COR-L47 (cell line): Measurements from ENCODE around the gene EIF4E1B.
"Not testable (repeated sequence)": the region's sequence is repeated elsewhere in the genome, so short reads cannot be mapped to it uniquely, and the experiment has no call there.

Experiments used
- DNase-seq: peaks from one replicate; lab custom pipeline; 2025; lab: John Stamatoyannopoulos, UW

The EIF4E1B gene, protein sequence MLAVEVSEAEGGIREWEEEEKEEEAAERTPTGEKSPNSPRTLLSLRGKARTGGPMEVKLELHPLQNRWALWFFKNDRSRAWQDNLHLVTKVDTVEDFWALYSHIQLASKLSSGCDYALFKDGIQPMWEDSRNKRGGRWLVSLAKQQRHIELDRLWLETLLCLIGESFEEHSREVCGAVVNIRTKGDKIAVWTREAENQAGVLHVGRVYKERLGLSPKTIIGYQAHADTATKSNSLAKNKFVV

GRCh38 chr5:176629853-176630680, at the start of gene EIF4E1B, which contains the start of gene SNCB:
TSS of gene EIF4E1B (plus strand) at chr5:176630675. CDS start at chr5:176642788, 12,113 bp downstream.
TSS of gene SNCB (minus strand) at chr5:176630534. CDS start at chr5:176629654, 880 bp downstream.
- DNase-seq: peak; percentile 80

DNA sequence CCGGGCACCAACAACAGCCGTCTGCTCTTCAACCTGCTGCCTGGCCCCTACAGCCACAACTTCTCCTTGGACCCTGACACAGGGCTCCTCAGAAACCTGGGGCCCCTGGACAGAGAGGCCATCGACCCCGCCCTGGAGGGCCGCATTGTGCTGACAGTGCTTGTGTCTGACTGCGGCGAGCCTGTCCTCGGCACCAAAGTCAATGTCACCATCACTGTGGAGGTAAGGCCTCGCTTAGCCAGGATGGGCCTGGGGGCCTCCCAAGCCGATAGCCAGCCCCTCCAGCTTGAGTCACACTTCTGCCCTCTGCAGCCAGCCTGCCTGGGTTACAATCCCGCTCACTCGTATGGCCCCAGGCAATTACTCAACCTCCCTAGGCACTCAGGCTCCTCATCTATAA, 49.1 kb upstream of the EIF4E1B start:
- DNase-seq: no peak

DNA sequence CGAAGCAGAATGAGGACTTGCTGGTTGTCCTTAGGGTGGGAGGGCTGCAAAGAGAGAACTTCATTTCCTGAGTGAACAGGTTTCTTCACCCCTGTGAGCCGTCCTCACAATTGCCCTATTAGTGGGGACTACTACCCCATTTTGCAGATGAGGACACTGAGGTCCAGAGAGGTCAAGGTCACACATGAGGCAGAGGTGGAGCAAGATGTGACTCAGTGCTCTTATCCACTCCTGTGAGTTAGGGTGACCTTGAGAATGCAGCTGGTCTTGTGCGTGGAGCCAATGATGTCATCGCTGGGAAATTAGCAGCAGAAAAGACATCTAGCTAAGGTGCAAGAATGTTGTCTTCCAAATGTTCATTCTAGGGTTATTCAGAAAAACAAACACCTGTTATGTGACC, 47.4 kb upstream of the EIF4E1B start:
- DNase-seq: no peak

DNA sequence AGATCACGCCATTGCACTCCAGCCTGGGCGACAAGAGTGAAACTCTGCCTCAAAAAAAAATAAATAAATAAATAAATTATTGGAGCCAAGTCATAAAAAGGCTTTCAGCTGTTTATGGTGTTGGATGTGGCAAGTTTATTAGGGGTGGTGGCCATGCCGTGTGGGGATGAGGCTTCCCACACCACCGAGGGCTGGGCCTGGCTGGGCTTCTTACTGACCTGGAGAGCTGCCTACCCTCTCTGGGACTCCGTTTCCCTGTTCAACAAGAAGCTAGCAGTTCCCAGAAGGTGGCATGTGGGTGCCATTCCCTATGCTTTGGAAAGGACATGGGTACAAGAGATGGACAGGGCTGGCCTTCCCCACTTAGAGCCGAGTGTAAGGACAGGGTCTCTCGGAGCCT, 43.1 kb upstream of the EIF4E1B start:
- DNase-seq: no peak

DNA sequence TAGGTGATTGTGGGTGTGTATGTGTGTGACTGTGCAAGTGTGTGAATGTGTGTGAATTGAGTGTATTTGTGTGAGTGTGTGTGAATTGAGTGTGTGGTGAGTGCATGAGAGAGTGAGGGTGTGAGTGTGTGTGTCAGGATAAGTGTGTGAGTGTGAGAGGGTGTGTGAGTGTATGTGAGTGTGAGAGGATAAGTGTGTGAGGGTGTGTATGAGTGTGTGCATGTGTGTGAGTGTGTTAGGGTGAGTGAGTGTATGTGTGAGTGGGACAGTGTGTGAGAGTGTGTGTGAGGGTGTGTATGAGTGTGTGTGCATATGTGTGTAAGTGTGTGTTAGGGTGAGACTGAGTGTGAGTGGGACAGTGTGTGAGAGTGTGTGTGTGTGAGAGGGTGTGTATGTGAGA, 42.2 kb upstream of the EIF4E1B start:
- no peak for DNase-seq

- DNase-seq: no peak
Observed at GRCh38 chr5:176589039-176589769, 41.3 kb upstream of the EIF4E1B start.

GRCh38 chr5:176590035-176590717, 40.3 kb upstream of the EIF4E1B start:
- DNase-seq: no peak

DNA sequence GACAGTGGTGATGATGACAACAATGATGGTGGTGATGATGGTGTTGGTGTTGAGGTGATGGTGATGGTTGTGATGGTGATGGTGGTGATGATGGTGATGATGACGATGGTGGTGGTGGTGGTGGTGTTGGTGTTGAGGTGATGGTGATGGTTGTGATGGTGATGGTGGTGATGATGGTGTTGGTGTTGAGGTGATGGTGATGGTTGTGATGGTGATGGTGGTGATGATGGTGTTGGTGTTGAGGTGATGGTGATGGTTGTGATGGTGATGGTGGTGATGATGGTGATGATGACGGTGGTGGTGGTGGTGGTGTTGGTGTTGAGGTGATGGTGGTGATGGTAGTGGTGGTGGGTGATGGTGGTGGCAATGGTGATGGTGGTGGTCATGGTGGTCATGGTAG, 38.8 kb upstream of the EIF4E1B start:
- not testable (repeated sequence) for DNase-seq

GRCh38 chr5:176592573-176592972, 37.9 kb upstream of the EIF4E1B start:
- DNase-seq: no peak

DNA sequence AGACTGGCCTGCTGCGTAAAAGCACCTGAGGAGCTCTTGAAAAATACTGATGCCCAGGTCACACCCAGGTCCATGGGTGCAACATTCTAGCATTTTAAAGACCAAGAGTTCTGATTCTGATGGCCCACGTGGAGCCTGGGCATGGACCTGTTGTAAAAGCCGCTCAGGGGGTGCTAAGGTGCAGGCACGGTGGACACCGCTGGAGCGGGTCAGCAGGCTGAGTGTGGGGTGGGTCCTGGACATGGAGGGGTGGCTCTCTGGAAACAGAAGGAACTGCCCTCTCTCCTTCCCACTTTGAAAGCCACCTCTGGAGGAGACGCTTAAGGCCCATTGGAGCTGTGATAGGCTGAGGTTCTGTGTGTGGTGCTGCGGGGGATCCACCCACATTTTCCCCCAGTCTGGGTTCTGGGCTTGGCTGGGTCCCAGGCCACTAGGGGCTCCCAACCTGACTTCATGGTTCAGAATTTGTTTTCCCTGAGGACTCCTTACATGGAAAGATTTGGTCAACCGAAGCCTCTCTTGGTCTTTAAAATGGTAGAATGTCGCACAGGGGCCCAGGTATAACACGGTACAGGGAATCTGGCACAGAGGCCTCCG, 37.1 kb upstream of the EIF4E1B start:
- no peak for DNase-seq

DNA sequence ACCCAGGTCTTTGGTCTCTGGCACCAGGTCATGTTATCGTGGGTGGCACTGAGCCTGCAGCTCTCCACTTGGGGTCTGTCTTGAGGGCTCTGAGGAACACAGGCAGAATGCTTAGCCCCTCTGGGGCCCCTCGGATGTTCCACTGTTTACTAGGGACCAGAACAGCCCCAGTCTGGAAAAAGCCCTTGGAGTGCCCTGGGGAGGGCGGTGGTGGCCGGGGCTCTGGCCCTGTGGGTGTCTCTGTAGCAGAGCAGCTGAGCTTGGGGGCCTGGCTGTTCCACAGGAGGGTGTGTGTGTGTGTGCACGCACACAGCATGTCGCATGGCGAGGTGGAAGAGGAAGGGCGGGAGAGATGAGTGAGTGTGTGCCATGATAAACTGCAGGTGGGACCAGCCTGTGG, 35.9 kb upstream of the EIF4E1B start:
- DNase-seq: no peak

DNA sequence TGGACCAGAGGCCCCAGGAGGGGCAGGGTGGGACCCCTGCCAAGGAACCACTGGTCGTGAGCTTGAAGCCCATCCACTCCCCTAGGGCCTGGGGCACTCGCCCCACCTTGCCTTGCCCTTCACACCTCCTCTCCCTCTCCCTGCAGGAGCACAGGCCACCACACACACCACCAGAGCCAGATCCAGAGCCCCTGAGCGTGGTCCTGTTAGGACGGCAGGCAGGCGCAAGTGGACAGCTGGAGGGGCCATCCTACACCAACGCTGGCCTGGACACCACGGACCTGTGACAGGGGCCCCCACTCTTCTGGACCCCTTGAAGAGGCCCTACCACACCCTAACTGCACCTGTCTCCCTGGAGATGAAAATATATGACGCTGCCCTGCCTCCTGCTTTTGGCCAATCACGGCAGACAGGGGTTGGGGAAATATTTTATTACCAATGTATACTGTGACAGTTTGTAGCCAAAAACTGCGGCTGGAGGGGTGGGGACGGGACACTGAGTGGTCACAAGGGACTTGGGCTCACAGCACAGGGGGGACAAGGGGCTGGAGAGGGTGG, 35.0 kb upstream of the EIF4E1B start:
- no peak for DNase-seq

- DNase-seq: no peak
Observed at GRCh38 chr5:176596069-176596644, 34.3 kb upstream of the EIF4E1B start.

GRCh38 chr5:176596689-176597416, 33.6 kb upstream of the EIF4E1B start:
- no peak for DNase-seq

DNA sequence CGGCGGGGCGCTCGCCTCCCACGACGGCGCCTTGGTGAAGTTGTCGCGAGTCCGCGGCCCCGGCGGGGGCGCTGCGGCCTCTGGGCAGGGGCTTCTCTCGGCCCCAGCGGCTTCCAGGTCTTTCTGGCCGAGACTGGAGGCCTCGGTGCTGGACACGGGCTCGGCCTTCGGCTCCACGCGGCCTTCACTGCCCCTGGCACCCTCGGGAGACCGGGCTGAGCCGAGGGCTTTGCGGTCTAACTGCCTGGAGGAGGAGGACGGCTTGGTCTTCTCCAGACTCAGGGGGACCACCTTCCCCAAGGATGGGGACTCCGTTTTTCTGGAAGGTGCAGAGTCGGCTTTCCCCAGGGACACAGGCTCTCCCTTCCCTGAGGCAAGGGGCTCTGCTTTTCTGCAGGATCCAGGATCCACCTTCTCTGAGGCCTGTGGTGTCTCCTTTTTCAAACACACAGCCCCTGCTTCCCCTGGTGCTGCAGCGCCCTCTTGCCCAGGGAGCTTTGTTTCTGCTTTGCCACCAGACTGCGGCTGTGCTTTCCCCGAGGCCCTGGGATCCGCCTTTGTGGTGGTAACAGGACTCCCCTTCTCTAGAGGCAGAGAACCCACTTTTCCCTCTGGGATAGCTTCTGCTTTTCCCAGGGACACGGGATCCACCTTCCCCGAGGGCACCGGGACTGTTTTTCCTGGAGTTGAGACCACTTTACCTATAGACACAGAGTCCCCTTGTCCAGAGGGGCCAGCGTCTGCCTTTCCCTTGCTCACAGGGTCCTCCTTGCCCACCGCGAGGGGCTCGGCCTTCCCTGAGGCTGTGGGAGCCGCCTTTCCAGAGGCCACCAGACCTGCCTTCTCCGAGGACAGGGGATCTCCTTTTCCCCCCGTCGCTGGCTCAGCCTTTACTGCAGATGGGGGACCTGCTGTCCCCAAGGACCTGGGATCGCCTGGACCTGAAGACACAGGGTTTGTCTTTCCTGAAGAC, 32.8 kb upstream of the EIF4E1B start:
- DNase-seq: no peak

GRCh38 chr5:176599749-176600430, 30.6 kb upstream of the EIF4E1B start:
- not testable (repeated sequence) for DNase-seq

DNA sequence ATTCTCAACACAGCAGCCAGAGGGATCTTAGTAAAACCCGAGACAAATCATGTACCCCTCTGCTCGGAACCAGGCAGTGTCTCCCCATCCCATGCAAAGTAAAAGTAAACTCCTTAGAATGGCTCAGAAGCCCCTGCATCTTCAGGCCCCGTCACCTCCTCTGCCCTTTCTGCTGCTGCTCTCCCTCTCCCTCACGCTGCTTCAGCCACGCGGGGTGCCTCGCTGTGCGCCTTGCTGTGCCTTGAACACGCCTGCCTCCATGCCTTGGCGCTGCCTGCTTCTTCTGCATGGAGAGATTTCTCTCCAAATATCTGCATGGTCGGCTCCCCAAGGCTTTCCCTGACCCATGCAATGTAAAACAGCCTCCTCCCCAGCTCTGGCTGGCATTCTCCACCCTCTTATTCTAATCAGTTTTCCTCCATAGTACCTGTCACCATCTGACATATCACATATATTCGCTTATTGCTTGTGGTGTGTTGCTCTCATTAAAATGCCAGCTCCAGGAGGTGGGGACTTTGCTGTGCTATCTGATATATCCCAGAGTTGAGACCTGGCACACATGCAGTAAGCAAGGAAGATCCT, 28.5 kb upstream of the EIF4E1B start:
- no peak for DNase-seq

DNA sequence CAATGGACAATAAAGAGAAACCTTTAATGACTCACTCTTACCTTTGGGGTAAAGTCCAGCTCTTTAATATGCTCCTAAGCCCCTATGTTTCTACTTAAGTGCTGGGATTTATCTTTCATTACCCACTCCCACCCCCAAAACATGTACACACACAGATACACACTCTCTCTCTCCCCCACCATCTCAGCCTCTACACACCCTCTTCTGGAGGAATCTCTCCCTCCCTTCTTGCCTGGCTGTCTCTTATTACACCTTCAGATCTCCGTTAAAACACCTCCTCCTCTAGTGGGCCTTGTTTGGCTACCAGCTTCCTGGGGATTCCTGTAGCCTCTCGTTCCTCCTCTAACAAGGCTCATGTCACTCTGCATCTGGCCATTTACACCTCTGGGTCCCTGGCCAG, 27.4 kb upstream of the EIF4E1B start:
- no peak for DNase-seq
